ENCODE measurements around the gene MYO18B. TPM values are rescaled to one million over a fixed set of nuclear protein-coding genes. Genes with fewer than 3 reads are reported as not detected.

MYO18B gene
- total and polyA plus RNA-seq, 2 of the 8 experiments (the other 6 are each of a cell fraction or from before 2014, with no cell fraction given) = 0.62 to 0.78 TPM

DNA sequence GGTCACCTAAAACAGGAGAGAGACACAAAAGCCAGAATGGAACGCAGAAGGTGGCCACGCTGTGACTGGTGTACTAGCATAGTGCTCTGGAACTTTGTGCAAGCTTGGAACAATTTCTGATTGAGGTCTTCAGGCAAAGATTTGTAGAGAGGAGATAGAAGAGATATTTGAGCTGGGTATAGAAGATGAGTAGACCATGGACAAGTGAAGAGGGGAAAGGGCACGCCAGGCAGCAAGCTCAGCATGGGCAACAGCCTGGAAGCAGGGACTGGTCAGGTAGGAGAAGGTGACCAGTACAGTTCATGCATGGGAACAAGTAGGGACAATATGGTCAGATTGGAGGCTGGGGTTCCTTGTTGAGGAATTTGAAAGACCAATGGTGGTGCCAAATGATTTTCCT lies 24.4 kb downstream of the MYO18B start (continued):
- TF ChIP-seq JUN (IDR thresholded peaks at IDR 0.05; ENCODE audit: low read depth, low read length) = no peak
